ENCODE results near the gene TBL1X. TPM values are rescaled to one million over a fixed set of nuclear protein-coding genes. Genes with fewer than 3 reads are reported as not detected.

TBL1X gene
- total RNA-seq, 1 experiment from 2014 or later, result 31.9 TPM

GRCh38 chrX:9635368-9635767 is 170.5 kb downstream of the TBL1X start:
- H3K4me3 ChIP-seq (ENCODE audit: low read length), result no peak overlapping the region
- intact Hi-C loops (cut with micrococcal nuclease), result no loop called here
- TF ChIP-seq EZH2phosphoT487 (IDR thresholded peaks at IDR 0.05; ENCODE audit: borderline replicate concordance, low read length), result no peak
- TF ChIP-seq EZH2 (IDR thresholded peaks at IDR 0.05; ENCODE audit: low read length, unreplicated experiment), result no peak
- no peak for TF ChIP-seq CTCF (conservative IDR thresholded peaks at IDR 0.05; ENCODE audit: low read depth, low read length)
- ChIA-PET CTCF (no interaction called here), POLR2A (ENCODE audit: unreplicated experiment) (no interaction called here)
- H3K27me3 ChIP-seq (ENCODE audit: low read length), result no peaks in the 10 kb centered on the region
- no TSS peak for BruUV-seq (replicated peaks)
- DNase-seq, result no peak
- H3K36me3 ChIP-seq (ENCODE audit: low read depth, low read length), result no peaks in the 10 kb centered on the region
- H4K20me1 ChIP-seq (ENCODE audit: low read length), result no peaks in the 10 kb centered on the region
- ATAC-seq, result no peak
- no peaks in the 10 kb centered on the region for H3F3A ChIP-seq (ENCODE audit: low read length, unreplicated experiment)
- no peak overlapping the region for H3K27ac ChIP-seq (ENCODE audit: low read length)
- no peak overlapping the region for H3K9ac ChIP-seq (ENCODE audit: low read length)
- H3K9me3 ChIP-seq (ENCODE audit: low read length), result no peaks in the 10 kb centered on the region
- H3K79me2 ChIP-seq (ENCODE audit: low read length), result 0 out of 2 replicates have a peak, but pooled peaks cover 4% of the 10 kb centered on the region
- H3K4me1 ChIP-seq (ENCODE audit: insufficient read depth, low read length), result no peaks in the 10 kb centered on the region
- H3K9me2 ChIP-seq (replicated peaks; ENCODE audit: low read length), result no peaks in the 10 kb centered on the region
- H3K4me2 ChIP-seq (ENCODE audit: low read length), result no peak overlapping the region
- H2AFZ ChIP-seq (ENCODE audit: low read length), result no peak overlapping the region

GRCh38 chrX:9635803-9636202 is 170.9 kb downstream of the TBL1X start:
- H2AFZ ChIP-seq (ENCODE audit: low read length), result no peak overlapping the region
- H3K79me2 ChIP-seq (ENCODE audit: low read length), result 0 out of 2 replicates have a peak, but pooled peaks cover 4% of the 10 kb centered on the region
- no peaks in the 10 kb centered on the region for H3K36me3 ChIP-seq (ENCODE audit: low read depth, low read length)
- no peaks in the 10 kb centered on the region for H3K4me1 ChIP-seq (ENCODE audit: insufficient read depth, low read length)
- DNase-seq (no peak), ATAC-seq (no peak)
- ChIA-PET CTCF (no interaction called here), POLR2A (ENCODE audit: unreplicated experiment) (no interaction called here)
- intact Hi-C loops (cut with micrococcal nuclease), result no loop called here
- no peaks in the 10 kb centered on the region for H3K27me3 ChIP-seq (ENCODE audit: low read length)
- no peaks in the 10 kb centered on the region for H3F3A ChIP-seq (ENCODE audit: low read length, unreplicated experiment)
- H3K9ac ChIP-seq (ENCODE audit: low read length), result no peak overlapping the region
- no peak overlapping the region for H3K4me2 ChIP-seq (ENCODE audit: low read length)
- no peaks in the 10 kb centered on the region for H3K9me2 ChIP-seq (replicated peaks; ENCODE audit: low read length)
- no peak overlapping the region for H3K4me3 ChIP-seq (ENCODE audit: low read length)
- no peak overlapping the region for H3K27ac ChIP-seq (ENCODE audit: low read length)
- BruUV-seq (replicated peaks), result no TSS peak
- no peak for TF ChIP-seq EZH2 (IDR thresholded peaks at IDR 0.05; ENCODE audit: low read length, unreplicated experiment)
- no peak for TF ChIP-seq CTCF (conservative IDR thresholded peaks at IDR 0.05; ENCODE audit: low read depth, low read length)
- no peaks in the 10 kb centered on the region for H3K9me3 ChIP-seq (ENCODE audit: low read length)
- no peaks in the 10 kb centered on the region for H4K20me1 ChIP-seq (ENCODE audit: low read length)

GRCh38 chrX:9638871-9639270 is 174.0 kb downstream of the TBL1X start:
- Histone ChIP-seq H3K4me3 (ENCODE audit: low read length) (no peak overlapping the region), H3K4me1 (ENCODE audit: insufficient read depth, low read length) (no peaks in the 10 kb centered on the region), H3K79me2 (ENCODE audit: low read length) (no peaks in the 10 kb centered on the region), H3K9me3 (ENCODE audit: low read length) (no peaks in the 10 kb centered on the region), H4K20me1 (ENCODE audit: low read length) (no peaks in the 10 kb centered on the region), H3K4me2 (ENCODE audit: low read length) (no peak overlapping the region), H3K9me2 (replicated peaks; ENCODE audit: low read length) (no peaks in the 10 kb centered on the region), H3K36me3 (ENCODE audit: low read depth, low read length) (no peaks in the 10 kb centered on the region), H2AFZ (ENCODE audit: low read length) (no peak overlapping the region), H3K9ac (ENCODE audit: low read length) (no peak overlapping the region), H3F3A (ENCODE audit: low read length, unreplicated experiment) (no peaks in the 10 kb centered on the region), H3K27me3 (ENCODE audit: low read length) (no peaks in the 10 kb centered on the region), H3K27ac (ENCODE audit: low read length) (no peak overlapping the region)
- BruUV-seq (replicated peaks), result no TSS peak
- ATAC-seq, result no peak
- TF ChIP-seq EZH2 (IDR thresholded peaks at IDR 0.05; ENCODE audit: low read length, unreplicated experiment), result no peak
- POLR2A ChIA-PET (ENCODE audit: unreplicated experiment), result no interaction called here
- no peak for DNase-seq
- CTCF ChIA-PET, result no interaction called here
- intact Hi-C loops (cut with micrococcal nuclease), result no loop called here
